OCI-LY7 (cell line): ENCODE data around the gene SCN10A.

Source experiments
- CTCF ChIP-seq: fragments of 200-600 bp; sonication (generic); conservative IDR thresholded peaks from 2 replicates; pipeline ENCODE4 v1.5.1; 2014; ENCODE audit warnings: mild to moderate bottlenecking, antibody characterized with exemption, low read length, moderate library complexity, mixed read lengths
- EZH2phosphoT487 ChIP-seq: fragments of 200-600 bp; sonication (generic); IDR thresholded peaks from 2 replicates; pipeline ENCODE4 v1.6.1; 2018; ENCODE audit warnings: low read depth, borderline replicate concordance, mild to moderate bottlenecking, mixed run types, antibody characterized with exemption, low read length, moderate library complexity, mixed read lengths

- TF ChIP-seq CTCF, result no peak
- no peak for TF ChIP-seq EZH2phosphoT487
Observed at GRCh38 chr3:38702231-38702630, 113.8 kb downstream of the SCN10A start.
